GM10847 (cell line): ENCODE data around the gene SLC17A7.

Experiments
- POLR2A ChIP-seq: IDR thresholded peaks from 2 replicates; pipeline ENCODE4 v1.6.1; 2011; ENCODE audit not compliant: insufficient read length; ENCODE audit errors: extremely low read depth

The SLC17A7 gene

GRCh38 chr19:49475191-49475917, 34.0 kb upstream of the SLC17A7 start:
- TF ChIP-seq POLR2A = no peak

- TF ChIP-seq POLR2A = no peak
These were observed 33.2 kb upstream of the SLC17A7 start for GRCh38 chr19:49474542-49474924.

GRCh38 chr19:49473868-49474541, 32.7 kb upstream of the SLC17A7 start, which contains the start of gene FLT3LG:
Gene FLT3LG, plus strand, starts transcription at chr19:49474215. Its CDS starts 425 bp downstream, at chr19:49474640.
- TF ChIP-seq POLR2A = peak; percentile 23

- no peak for TF ChIP-seq POLR2A
These were observed 31.6 kb upstream of the SLC17A7 start for GRCh38 chr19:49472936-49473335.

- no peak for TF ChIP-seq POLR2A
These were observed 29.3 kb upstream of the SLC17A7 start for GRCh38 chr19:49470615-49470978.

GRCh38 chr19:49469828-49470614, 28.7 kb upstream of the SLC17A7 start:
- no peak for TF ChIP-seq POLR2A

GRCh38 chr19:49468746-49469447, 27.6 kb upstream of the SLC17A7 start:
- no peak for TF ChIP-seq POLR2A

GRCh38 chr19:49468199-49468598, 26.9 kb upstream of the SLC17A7 start:
- TF ChIP-seq POLR2A = no peak

- no peak for TF ChIP-seq POLR2A
These were observed 24.0 kb upstream of the SLC17A7 start for GRCh38 chr19:49465371-49465770.

- TF ChIP-seq POLR2A = no peak
These were observed 22.8 kb upstream of the SLC17A7 start for GRCh38 chr19:49463960-49464740.

GRCh38 chr19:49462492-49462891, 21.2 kb upstream of the SLC17A7 start:
- TF ChIP-seq POLR2A = no peak

- TF ChIP-seq POLR2A = no peak
These were observed 20.3 kb upstream of the SLC17A7 start for GRCh38 chr19:49461656-49462055.

- TF ChIP-seq POLR2A = no peak
These were observed 18.1 kb upstream of the SLC17A7 start for GRCh38 chr19:49459388-49459787.

GRCh38 chr19:49458567-49458903, 17.2 kb upstream of the SLC17A7 start:
- no peak for TF ChIP-seq POLR2A

- no peak for TF ChIP-seq POLR2A
These were observed 15.0 kb upstream of the SLC17A7 start for GRCh38 chr19:49456326-49456725.
